ENCODE data around the gene FBXW5. TPM values are rescaled to one million over a fixed set of nuclear protein-coding genes. Genes with fewer than 3 reads are reported as not detected.

Gene FBXW5
- total and polyA plus RNA-seq, 9 of the 15 experiments (the other 6 are each of a cell fraction or from before 2014, with no cell fraction given), result 0.21 to 128 (median 37.0) TPM

DNA sequence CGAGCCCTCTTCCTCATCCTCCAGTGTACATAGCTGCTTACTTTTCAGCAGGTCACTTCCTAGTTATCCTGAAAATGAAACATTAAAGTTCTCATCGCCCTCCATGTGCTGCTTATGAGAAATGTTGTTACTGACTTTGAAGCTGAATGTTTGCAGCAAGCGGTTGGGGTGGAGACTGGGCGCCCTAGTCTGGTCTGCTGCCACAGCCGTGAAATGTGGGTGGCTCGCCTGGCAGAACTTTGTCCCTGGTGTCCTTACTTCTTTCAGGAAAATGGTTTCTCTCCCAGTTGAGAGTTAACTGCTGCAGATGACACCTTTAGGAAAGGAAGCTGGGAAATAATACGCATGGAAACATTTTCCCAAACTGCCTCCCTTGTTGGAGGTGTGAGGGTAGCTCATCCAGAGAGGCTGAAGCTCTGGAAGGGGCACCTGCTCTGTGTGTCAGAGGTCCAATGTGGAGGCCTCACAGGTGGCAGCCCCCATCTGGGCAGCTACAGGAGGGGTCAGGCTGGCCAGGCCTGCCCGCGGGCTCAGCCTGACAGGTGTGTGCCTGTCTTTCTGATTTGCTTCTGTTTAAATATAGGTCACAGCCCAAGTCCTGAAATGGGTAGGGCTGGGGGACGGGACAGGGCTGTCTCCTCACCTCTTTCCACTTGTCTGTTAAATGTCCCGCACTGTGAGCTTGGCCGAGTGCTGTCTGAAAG lies 34.2 kb downstream of the FBXW5 start:
- intact Hi-C loops (cut with micrococcal nuclease), result no loop called here
- CTCF ChIA-PET (ENCODE audit: low intra/inter-chr PET ratio), result no interaction called here
- 93% methylated on average over 12 of the region's 12 CpGs for WGBS (ENCODE audit: insufficient coverage, low coverage, missing lambda C conversion rate)
- no peak for TF ChIP-seq GATA2 (CRISPR knock-in tag; IDR thresholded peaks at IDR 0.05)
- no peak for TF ChIP-seq POU5F1 (IDR thresholded peaks at IDR 0.05; ENCODE audit: borderline replicate concordance, low read depth, low read length, partially characterized antibody)
- TF ChIP-seq KAT7 (CRISPR knock-in tag; IDR thresholded peaks at IDR 0.05; ENCODE audit: borderline replicate concordance), result no peak
- TF ChIP-seq RBM14 (IDR thresholded peaks at IDR 0.05; ENCODE audit: borderline replicate concordance, insufficient read depth, low read depth, low read length), result no peak
- TF ChIP-seq ZKSCAN8 (CRISPR knock-in tag; IDR thresholded peaks at IDR 0.05), result no peak
- no peak for TF ChIP-seq SMARCA5 (IDR thresholded peaks at IDR 0.05)
- no peak for TF ChIP-seq SNIP1 (IDR thresholded peaks at IDR 0.05; ENCODE audit: low read depth)
- TF ChIP-seq, protein P1, sequence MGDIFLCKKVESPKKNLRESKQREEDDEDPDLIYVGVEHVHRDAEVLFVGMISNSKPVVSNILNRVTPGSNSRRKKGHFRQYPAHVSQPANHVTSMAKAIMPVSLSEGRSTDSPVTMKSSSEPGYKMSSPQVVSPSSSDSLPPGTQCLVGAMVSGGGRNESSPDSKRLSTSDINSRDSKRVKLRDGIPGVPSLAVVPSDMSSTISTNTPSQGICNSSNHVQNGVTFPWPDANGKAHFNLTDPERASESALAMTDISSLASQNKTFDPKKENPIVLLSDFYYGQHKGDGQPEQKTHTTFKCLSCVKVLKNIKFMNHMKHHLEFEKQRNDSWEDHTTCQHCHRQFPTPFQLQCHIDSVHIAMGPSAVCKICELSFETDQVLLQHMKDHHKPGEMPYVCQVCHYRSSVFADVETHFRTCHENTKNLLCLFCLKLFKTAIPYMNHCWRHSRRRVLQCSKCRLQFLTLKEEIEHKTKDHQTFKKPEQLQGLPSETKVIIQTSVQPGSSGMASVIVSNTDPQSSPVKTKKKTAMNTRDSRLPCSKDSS (IDR thresholded peaks at IDR 0.05; ENCODE audit: low read depth, partially characterized antibody), result no peak
- no peak for TF ChIP-seq ZNF583 (CRISPR knock-in tag; IDR thresholded peaks at IDR 0.05)
- TF ChIP-seq ZNF707 (CRISPR knock-in tag; conservative IDR thresholded peaks at IDR 0.05), result no peak
- TF ChIP-seq, protein P2, sequence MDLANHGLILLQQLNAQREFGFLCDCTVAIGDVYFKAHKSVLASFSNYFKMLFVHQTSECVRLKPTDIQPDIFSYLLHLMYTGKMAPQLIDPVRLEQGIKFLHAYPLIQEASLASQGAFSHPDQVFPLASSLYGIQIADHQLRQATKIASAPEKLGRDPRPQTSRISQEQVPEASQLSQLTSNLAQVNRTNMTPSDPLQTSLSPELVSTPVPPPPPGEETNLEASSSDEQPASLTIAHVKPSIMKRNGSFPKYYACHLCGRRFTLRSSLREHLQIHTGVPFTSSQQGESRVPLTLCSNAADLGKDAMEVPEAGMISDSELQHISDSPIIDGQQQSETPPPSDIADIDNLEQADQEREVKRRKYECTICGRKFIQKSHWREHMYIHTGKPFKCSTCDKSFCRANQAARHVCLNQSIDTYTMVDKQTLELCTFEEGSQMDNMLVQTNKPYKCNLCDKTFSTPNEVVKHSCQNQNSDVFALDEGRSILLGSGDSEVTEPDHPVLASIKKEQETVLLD (IDR thresholded peaks at IDR 0.05), result no peak
- TF ChIP-seq, protein P3, sequence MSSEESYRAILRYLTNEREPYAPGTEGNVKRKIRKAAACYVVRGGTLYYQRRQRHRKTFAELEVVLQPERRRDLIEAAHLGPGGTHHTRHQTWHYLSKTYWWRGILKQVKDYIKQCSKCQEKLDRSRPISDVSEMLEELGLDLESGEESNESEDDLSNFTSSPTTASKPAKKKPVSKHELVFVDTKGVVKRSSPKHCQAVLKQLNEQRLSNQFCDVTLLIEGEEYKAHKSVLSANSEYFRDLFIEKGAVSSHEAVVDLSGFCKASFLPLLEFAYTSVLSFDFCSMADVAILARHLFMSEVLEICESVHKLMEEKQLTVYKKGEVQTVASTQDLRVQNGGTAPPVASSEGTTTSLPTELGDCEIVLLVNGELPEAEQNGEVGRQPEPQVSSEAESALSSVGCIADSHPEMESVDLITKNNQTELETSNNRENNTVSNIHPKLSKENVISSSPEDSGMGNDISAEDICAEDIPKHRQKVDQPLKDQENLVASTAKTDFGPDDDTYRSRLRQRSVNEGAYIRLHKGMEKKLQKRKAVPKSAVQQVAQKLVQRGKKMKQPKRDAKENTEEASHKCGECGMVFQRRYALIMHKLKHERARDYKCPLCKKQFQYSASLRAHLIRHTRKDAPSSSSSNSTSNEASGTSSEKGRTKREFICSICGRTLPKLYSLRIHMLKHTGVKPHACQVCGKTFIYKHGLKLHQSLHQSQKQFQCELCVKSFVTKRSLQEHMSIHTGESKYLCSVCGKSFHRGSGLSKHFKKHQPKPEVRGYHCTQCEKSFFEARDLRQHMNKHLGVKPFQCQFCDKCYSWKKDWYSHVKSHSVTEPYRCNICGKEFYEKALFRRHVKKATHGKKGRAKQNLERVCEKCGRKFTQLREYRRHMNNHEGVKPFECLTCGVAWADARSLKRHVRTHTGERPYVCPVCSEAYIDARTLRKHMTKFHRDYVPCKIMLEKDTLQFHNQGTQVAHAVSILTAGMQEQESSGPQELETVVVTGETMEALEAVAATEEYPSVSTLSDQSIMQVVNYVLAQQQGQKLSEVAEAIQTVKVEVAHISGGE (CRISPR knock-in tag; IDR thresholded peaks at IDR 0.05), result no peak
- TF ChIP-seq ETV5 (CRISPR knock-in tag; IDR thresholded peaks at IDR 0.05; ENCODE audit: low read depth), result no peak
- TF ChIP-seq, protein P4, sequence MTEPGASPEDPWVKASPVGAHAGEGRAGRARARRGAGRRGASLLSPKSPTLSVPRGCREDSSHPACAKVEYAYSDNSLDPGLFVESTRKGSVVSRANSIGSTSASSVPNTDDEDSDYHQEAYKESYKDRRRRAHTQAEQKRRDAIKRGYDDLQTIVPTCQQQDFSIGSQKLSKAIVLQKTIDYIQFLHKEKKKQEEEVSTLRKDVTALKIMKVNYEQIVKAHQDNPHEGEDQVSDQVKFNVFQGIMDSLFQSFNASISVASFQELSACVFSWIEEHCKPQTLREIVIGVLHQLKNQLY (CRISPR knock-in tag; conservative IDR thresholded peaks at IDR 0.05), result no peak

More for the DNA sequence above, 34.2 kb downstream of the FBXW5 start:
- ATAC-seq (no peak), FAIRE-seq (no peak), DNase-seq (ENCODE audit: extremely low read depth in 1 of 4, low spot score in 3 of 4) (no peak)
- H3K27me3 ChIP-seq (ENCODE audit: control insufficient read depth in 2 of 2, insufficient read depth in 2 of 2, low read length in 2 of 2), result no peaks in the 10 kb centered on the region
- BruUV-seq (replicated peaks), result no TSS peak
- H3K79me2 ChIP-seq (ENCODE audit: control insufficient read depth, insufficient read depth, low read length), result 0 out of 3 replicates have a peak, but pooled peaks cover 2% of the 10 kb centered on the region
- peaks cover 0 to 12% of the 10 kb centered on the region in 2 experiments; a peak in 1 of 5 replicates for H3K4me1 ChIP-seq (replicated peaks in 1 of 2; ENCODE audit: control insufficient read depth in 2 of 2, insufficient read depth in 2 of 2, low read length in 2 of 2)
- H3K4me3 ChIP-seq, result no peak overlapping the region
- no peaks in the 10 kb centered on the region for H3K9me3 ChIP-seq (replicated peaks; ENCODE audit: control insufficient read depth, insufficient read depth, low read depth, low read length)
- in situ Hi-C loops (cut with MboI), result no loop called here
- H3K9me1 ChIP-seq (ENCODE audit: control insufficient read depth, insufficient read depth, low read length), result no peaks in the 10 kb centered on the region
- POLR2A ChIA-PET, result interaction anchor here (0.6 kb wide), 1 partner anchor 25 kb away, joined by 3 read pairs; no protein-coding TSS in a partner anchor
- no peaks in the 10 kb centered on the region for H4K20me1 ChIP-seq (replicated peaks; ENCODE audit: control insufficient read depth, insufficient read depth, low read length)
- H3K27ac ChIP-seq (ENCODE audit: extremely low read depth, low read depth, low read length), result no peak overlapping the region
- H3K4me2 ChIP-seq (ENCODE audit: insufficient read depth, low read length), result no peak overlapping the region
- H3K36me3 ChIP-seq (ENCODE audit: control insufficient read depth, insufficient read depth, low read length), result peaks cover 84% of the 10 kb centered on the region
- no peak overlapping the region for H2AFZ ChIP-seq (ENCODE audit: low read depth, low read length)
- no peak overlapping the region; a peak in 1 of 4 replicates for H3K9ac ChIP-seq (ENCODE audit: insufficient read depth in 1 of 2, low read depth in 2 of 2, low read length in 2 of 2)

Measured in K562 (cell line).